ENCODE data around the gene NEU3. TPM values are rescaled to one million over a fixed set of nuclear protein-coding genes. Genes with fewer than 3 reads are reported as not detected.

Gene NEU3
- total and polyA plus RNA-seq, 2 of the 13 experiments (the other 11 are each of a cell fraction or from before 2014, with no cell fraction given), result 6.3 to 15.3 TPM

DNA sequence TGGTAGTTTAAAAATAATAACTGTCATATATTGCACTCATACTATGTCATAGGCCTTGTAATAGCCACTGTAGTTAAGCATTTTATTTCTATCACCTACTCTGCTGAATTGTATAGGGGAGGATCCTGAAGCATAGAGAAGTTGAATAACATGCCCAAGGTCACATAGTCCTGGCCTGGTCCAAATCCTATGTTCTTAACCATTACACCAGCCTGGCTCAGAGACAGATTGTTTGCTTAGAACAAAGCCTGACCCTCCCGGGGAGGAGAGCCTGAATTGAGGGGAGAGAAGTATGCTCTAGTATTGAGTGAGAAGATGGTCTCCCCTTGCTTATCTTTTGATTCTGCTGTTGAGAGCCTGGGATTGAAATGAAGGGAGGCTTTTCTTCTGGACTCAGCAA lies 2.2 kb downstream of the NEU3 start:
- H3K9me3 ChIP-seq (ENCODE audit: low read length), result no peaks in the 10 kb centered on the region
- H4K20me1 ChIP-seq (ENCODE audit: insufficient read depth, low read length), result no peaks in the 10 kb centered on the region
- in situ Hi-C loops (cut with HindIII; ENCODE audit: extremely low pct_ligation_motif_present, low pct_unique_long_range_greater_than_20kb), result no loop called here
- ATAC-seq, result peak; percentile 50
- CTCF ChIA-PET (ENCODE audit: low intra/inter-chr PET ratio, low total read pairs), result no interaction called here
- no peak overlapping the region for H3K27ac ChIP-seq (ENCODE audit: extremely low read length, insufficient read depth, low read length)
- H3K4me2 ChIP-seq (ENCODE audit: low read depth, low read length), result peak overlapping the region; percentile 73
- intact Hi-C loops (cut with micrococcal nuclease; ENCODE audit: unreplicated experiment), result loop anchor here (1.0 kb wide), 1 partner anchor 11 kb away; no protein-coding TSS in a partner anchor
- FAIRE-seq, result peak; percentile 81
- H3K27me3 ChIP-seq (ENCODE audit: control insufficient read depth in 1 of 2, insufficient read depth in 2 of 2, low read length in 2 of 2), result no peaks in the 10 kb centered on the region
- 13% methylated on average over 1 of the region's 1 CpG for WGBS (ENCODE audit: low lambda C conversion rate)
- no TSS peak for BruUV-seq (replicated peaks)
- H3K4me3 ChIP-seq (replicated peaks in 1 of 3; ENCODE audit: insufficient read depth in 1 of 3, low read depth in 2 of 3, low read length in 3 of 3), result no peak overlapping the region
- peak; percentile 73 for DNase-seq (ENCODE audit: low spot score)
- H3K9ac ChIP-seq (ENCODE audit: insufficient read depth, low read depth, low read length), result no peak overlapping the region
- H2AFZ ChIP-seq (ENCODE audit: low read length), result no peak overlapping the region
- H3K4me1 ChIP-seq (ENCODE audit: insufficient read depth, low read length), result peaks cover 27% of the 10 kb centered on the region
- peaks cover 3 to 14% of the 10 kb centered on the region in 2 experiments; a peak in 3 of 5 replicates for H3K36me3 ChIP-seq (replicated peaks in 1 of 2; ENCODE audit: control insufficient read depth in 1 of 2, insufficient read depth in 2 of 2, low read length in 2 of 2)
- POLR2A ChIA-PET, result no interaction called here
- H3K79me2 ChIP-seq (ENCODE audit: insufficient read depth, low read length), result peaks cover 21% of the 10 kb centered on the region
- TF ChIP-seq, protein P1, sequence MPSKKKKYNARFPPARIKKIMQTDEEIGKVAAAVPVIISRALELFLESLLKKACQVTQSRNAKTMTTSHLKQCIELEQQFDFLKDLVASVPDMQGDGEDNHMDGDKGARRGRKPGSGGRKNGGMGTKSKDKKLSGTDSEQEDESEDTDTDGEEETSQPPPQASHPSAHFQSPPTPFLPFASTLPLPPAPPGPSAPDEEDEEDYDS (CRISPR knock-in tag; IDR thresholded peaks at IDR 0.05), result no peak
- TF ChIP-seq ZKSCAN8 (CRISPR knock-in tag; IDR thresholded peaks at IDR 0.05; ENCODE audit: borderline replicate concordance) (no peak), NFIB (CRISPR knock-in tag; IDR thresholded peaks at IDR 0.05; ENCODE audit: borderline replicate concordance) (no peak), KAT2B (IDR thresholded peaks at IDR 0.05; ENCODE audit: borderline replicate concordance, low read depth, low read length) (no peak), ZNF556 (CRISPR knock-in tag; IDR thresholded peaks at IDR 0.05; ENCODE audit: borderline replicate concordance) (no peak), KDM2A (CRISPR knock-in tag; IDR thresholded peaks at IDR 0.05; ENCODE audit: borderline replicate concordance, low read depth) (no peak), SOX13 (IDR thresholded peaks at IDR 0.05) (no peak), SOX13 (CRISPR knock-in tag; conservative IDR thresholded peaks at IDR 0.05 in 1 of 2, IDR thresholded peaks at IDR 0.05 in 1 of 2) (peak in 1 of 2 experiments; percentile 56; a peak in 2 of 4 replicates), ATF1 (CRISPR knock-in tag; IDR thresholded peaks at IDR 0.05) (no peak), ZFY (CRISPR knock-in tag; IDR thresholded peaks at IDR 0.05) (peak; percentile 19; the same call in 1 of the 2 replicates), ATF7-NPFF (CRISPR knock-in tag; IDR thresholded peaks at IDR 0.05; ENCODE audit: low read depth) (no peak), DMAP1 (CRISPR knock-in tag; IDR thresholded peaks at IDR 0.05) (no peak), KDM5B (CRISPR knock-in tag; IDR thresholded peaks at IDR 0.05; ENCODE audit: borderline replicate concordance) (no peak), KMT2A (CRISPR knock-in tag; IDR thresholded peaks at IDR 0.05) (no peak), ZNF292 (CRISPR knock-in tag; IDR thresholded peaks at IDR 0.05; ENCODE audit: borderline replicate concordance, low read depth) (no peak), BORCS8-MEF2B (CRISPR knock-in tag; IDR thresholded peaks at IDR 0.05) (no peak), ZNF441 (CRISPR knock-in tag; IDR thresholded peaks at IDR 0.05; ENCODE audit: borderline replicate concordance) (no peak)
- TF ChIP-seq, protein P2, sequence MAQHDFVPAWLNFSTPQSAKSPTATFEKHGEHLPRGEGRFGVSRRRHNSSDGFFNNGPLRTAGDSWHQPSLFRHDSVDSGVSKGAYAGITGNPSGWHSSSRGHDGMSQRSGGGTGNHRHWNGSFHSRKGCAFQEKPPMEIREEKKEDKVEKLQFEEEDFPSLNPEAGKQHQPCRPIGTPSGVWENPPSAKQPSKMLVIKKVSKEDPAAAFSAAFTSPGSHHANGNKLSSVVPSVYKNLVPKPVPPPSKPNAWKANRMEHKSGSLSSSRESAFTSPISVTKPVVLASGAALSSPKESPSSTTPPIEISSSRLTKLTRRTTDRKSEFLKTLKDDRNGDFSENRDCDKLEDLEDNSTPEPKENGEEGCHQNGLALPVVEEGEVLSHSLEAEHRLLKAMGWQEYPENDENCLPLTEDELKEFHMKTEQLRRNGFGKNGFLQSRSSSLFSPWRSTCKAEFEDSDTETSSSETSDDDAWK (CRISPR knock-in tag; IDR thresholded peaks at IDR 0.05), result no peak
- TF ChIP-seq, protein P3, sequence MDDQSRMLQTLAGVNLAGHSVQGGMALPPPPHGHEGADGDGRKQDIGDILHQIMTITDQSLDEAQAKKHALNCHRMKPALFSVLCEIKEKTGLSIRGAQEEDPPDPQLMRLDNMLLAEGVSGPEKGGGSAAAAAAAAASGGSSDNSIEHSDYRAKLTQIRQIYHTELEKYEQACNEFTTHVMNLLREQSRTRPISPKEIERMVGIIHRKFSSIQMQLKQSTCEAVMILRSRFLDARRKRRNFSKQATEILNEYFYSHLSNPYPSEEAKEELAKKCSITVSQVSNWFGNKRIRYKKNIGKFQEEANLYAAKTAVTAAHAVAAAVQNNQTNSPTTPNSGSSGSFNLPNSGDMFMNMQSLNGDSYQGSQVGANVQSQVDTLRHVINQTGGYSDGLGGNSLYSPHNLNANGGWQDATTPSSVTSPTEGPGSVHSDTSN (CRISPR knock-in tag; IDR thresholded peaks at IDR 0.05; ENCODE audit: borderline replicate concordance), result no peak
- TF ChIP-seq, protein P4, sequence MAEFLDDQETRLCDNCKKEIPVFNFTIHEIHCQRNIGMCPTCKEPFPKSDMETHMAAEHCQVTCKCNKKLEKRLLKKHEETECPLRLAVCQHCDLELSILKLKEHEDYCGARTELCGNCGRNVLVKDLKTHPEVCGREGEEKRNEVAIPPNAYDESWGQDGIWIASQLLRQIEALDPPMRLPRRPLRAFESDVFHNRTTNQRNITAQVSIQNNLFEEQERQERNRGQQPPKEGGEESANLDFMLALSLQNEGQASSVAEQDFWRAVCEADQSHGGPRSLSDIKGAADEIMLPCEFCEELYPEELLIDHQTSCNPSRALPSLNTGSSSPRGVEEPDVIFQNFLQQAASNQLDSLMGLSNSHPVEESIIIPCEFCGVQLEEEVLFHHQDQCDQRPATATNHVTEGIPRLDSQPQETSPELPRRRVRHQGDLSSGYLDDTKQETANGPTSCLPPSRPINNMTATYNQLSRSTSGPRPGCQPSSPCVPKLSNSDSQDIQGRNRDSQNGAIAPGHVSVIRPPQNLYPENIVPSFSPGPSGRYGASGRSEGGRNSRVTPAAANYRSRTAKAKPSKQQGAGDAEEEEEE (CRISPR knock-in tag; IDR thresholded peaks at IDR 0.05; ENCODE audit: borderline replicate concordance), result no peak
